ENCODE data around the gene ANO1. TPM values are rescaled to one million over a fixed set of nuclear protein-coding genes. Genes with fewer than 3 reads are reported as not detected.

The ANO1 gene
- total RNA-seq, 4 donors from 2014 or later: 25.3 to 107 (median 48.8) TPM

DNA sequence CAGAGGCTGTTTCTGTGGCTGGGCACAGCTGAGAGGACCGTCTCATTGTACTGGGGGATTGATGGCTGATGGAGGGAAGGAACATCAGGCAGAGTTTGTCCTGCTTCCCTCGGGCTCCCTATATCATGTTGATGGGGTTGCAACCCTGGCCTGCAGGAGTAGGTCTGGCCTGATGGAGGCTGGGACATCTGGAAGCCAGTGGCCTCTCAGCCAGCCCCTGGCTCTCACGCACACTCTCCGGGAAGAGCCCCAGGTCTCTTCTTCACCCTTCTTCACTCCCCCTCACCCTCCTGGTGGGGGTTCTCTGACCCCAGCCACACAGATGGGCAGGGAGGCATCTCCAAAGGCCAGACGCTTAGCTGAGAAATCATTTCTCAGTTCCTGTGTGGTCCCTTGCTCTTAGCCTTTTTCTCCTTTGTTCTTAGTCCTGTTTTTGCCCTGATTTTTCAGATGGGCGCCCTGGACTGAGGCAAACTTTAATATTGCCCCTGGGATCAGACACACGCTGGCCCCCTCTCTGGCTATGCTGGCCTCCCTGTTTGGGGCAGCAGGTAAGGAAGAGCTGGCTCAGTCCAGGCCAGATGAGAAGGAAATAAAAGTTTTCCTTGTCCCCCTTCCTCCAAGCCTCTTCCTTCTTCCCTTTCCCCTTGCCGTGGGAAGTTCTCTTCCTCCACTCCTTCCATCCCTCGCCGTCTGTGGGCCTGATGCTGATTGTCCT lies 13.9 kb upstream of the ANO1 start:
- no peak overlapping the region for H3K4me3 ChIP-seq
- TF ChIP-seq CTCF (IDR thresholded peaks at IDR 0.05): no peak
- TF ChIP-seq POLR2AphosphoS5 (IDR thresholded peaks at IDR 0.05): no peak
- TF ChIP-seq POLR2A (IDR thresholded peaks at IDR 0.05; ENCODE audit: low read depth): no peak
- TF ChIP-seq EP300 (IDR thresholded peaks at IDR 0.05): no peak
- DNase-seq (ENCODE audit: extremely low spot score): peak; percentile 72
- 80% methylated on average over 10 of the region's 10 CpGs for WGBS
- peaks cover 0 to 52% (median 2%) of the 10 kb centered on the region in 4 donors for H3K27me3 ChIP-seq
- H3K9me3 ChIP-seq: no peaks in the 10 kb centered on the region
- no peak overlapping the region for H3K27ac ChIP-seq (replicated peaks in 1 of 4)
- intact Hi-C loops (cut with DNase I): no loop called here
- no peaks in the 10 kb centered on the region for H3K4me1 ChIP-seq
- no peaks in the 10 kb centered on the region for H3K36me3 ChIP-seq

DNA sequence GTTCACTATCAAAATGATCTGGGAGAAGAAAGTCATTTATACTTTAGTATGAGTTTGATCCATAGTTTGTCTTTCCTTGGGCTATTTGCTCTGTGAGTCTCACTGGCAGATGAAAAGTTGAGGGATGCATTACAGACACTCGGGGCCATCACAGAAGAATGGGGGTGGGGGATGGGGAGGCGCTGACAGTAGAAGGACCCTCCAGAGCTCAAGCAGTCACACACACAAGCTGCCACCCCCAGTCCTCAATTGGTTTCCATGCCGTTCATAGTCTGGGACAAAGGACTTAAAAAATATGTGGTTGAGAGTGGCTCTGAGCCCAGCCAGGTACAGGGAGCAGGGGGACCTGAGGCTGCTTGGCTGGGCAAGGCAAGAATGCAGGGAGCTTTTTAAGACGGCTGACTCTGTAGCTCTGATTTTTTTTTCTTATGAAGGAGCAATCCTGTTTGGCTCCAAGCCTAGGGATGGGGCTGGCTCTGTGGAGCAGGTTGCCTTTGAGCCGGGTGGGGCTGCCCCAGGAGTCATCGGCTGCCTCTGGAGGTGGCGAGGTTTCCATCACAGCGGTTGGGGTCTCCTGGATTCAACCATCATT lies 13.3 kb upstream of the ANO1 start:
- Histone ChIP-seq H3K36me3 (no peaks in the 10 kb centered on the region), H3K4me3 (no peak overlapping the region), H3K4me1 (no peaks in the 10 kb centered on the region), H3K27ac (replicated peaks in 1 of 4) (no peak overlapping the region), H3K9me3 (no peaks in the 10 kb centered on the region), H3K27me3 (peaks cover 0 to 59% (median 2%) of the 10 kb centered on the region in 4 donors)
- TF ChIP-seq POLR2A (IDR thresholded peaks at IDR 0.05; ENCODE audit: low read depth) (no peak), EP300 (IDR thresholded peaks at IDR 0.05) (no peak), POLR2AphosphoS5 (IDR thresholded peaks at IDR 0.05) (no peak), CTCF (IDR thresholded peaks at IDR 0.05) (no peak)
- intact Hi-C loops (cut with DNase I): no loop called here
- DNase-seq (ENCODE audit: extremely low spot score): peak; percentile 90
- WGBS: 74% methylated on average over 3 of the region's 8 CpGs

- no peaks in the 10 kb centered on the region for H3K36me3 ChIP-seq
Measured at GRCh38 chr11:70065318-70066135, 12.6 kb upstream of the ANO1 start.

GRCh38 chr11:70066136-70066520 lies 12.0 kb upstream of the ANO1 start:
- no peaks in the 10 kb centered on the region for H3K9me3 ChIP-seq
- peak; percentile 77 for DNase-seq (ENCODE audit: extremely low spot score)
- no peaks in the 10 kb centered on the region for H3K36me3 ChIP-seq
- no peak for TF ChIP-seq EP300 (IDR thresholded peaks at IDR 0.05)
- no peak for TF ChIP-seq CTCF (IDR thresholded peaks at IDR 0.05)
- TF ChIP-seq POLR2AphosphoS5 (IDR thresholded peaks at IDR 0.05): no peak
- TF ChIP-seq POLR2A (IDR thresholded peaks at IDR 0.05; ENCODE audit: low read depth): no peak
- peaks cover 0 to 69% (median 2%) of the 10 kb centered on the region in 4 donors for H3K27me3 ChIP-seq
- WGBS: 67% methylated on average over 2 of the region's 2 CpGs
- intact Hi-C loops (cut with DNase I): no loop called here
- H3K27ac ChIP-seq (replicated peaks in 1 of 4): no peak overlapping the region
- no peaks in the 10 kb centered on the region for H3K4me1 ChIP-seq
- H3K4me3 ChIP-seq: no peak overlapping the region

More at GRCh38 chr11:70065318-70066135, 12.6 kb upstream of the ANO1 start:
- 83% methylated on average over 22 of the region's 25 CpGs for WGBS
- Histone ChIP-seq H3K4me1 (no peaks in the 10 kb centered on the region), H3K4me3 (no peak overlapping the region), H3K9me3 (no peaks in the 10 kb centered on the region), H3K27ac (replicated peaks in 1 of 4) (no peak overlapping the region), H3K27me3 (peaks cover 0 to 66% (median 2%) of the 10 kb centered on the region in 4 donors)
- intact Hi-C loops (cut with DNase I): no loop called here
- DNase-seq (ENCODE audit: extremely low spot score): peak; percentile 87
- no peak for TF ChIP-seq EP300 (IDR thresholded peaks at IDR 0.05)
- TF ChIP-seq CTCF (IDR thresholded peaks at IDR 0.05): no peak
- TF ChIP-seq POLR2A (IDR thresholded peaks at IDR 0.05; ENCODE audit: low read depth): no peak
- TF ChIP-seq POLR2AphosphoS5 (IDR thresholded peaks at IDR 0.05): no peak

Data from esophagus muscularis mucosa (tissue), 4 donors.